Measurements from ENCODE around the gene ELMO3.

Gene ELMO3

GRCh38 chr16:67150833-67151396 lies 48.0 kb upstream of the ELMO3 start, which contains the start of gene B3GNT9:
TSS of gene B3GNT9 (minus strand) at chr16:67150998. CDS start at chr16:67150485, 513 bp downstream.
- H2BK5ac ChIP-seq (ENCODE audit: low read length), result peak within 1 kb of the TSS; percentile 59
- no peak within 1 kb of the TSS for H3K4ac ChIP-seq (ENCODE audit: low read length)
- peak within 1 kb of the TSS; percentile 47 for H2BK120ac ChIP-seq (ENCODE audit: low read depth, low read length)
- H3K4me2 ChIP-seq (ENCODE audit: insufficient read depth, low read length, poor library complexity, severe bottlenecking), result peak within 1 kb of the TSS; percentile 89
- H4K91ac ChIP-seq (ENCODE audit: low read depth, low read length, poor library complexity), result no peak within 1 kb of the TSS
- H3K79me1 ChIP-seq (ENCODE audit: low read depth, low read length), result no peaks in the 10 kb centered on the region
- H2AK5ac ChIP-seq (ENCODE audit: low read depth, low read length), result peak within 1 kb of the TSS; percentile 51
- H3K4me3 ChIP-seq (ENCODE audit: low read length in 2 of 2), result peak within 1 kb of the TSS; percentile 44 to 84
- peak within 1 kb of the TSS; percentile 71 for H3K14ac ChIP-seq (ENCODE audit: low read length)
- peaks cover 16 to 28% of the 10 kb centered on the region in 2 donors for H3K36me3 ChIP-seq (replicated peaks in 1 of 2; ENCODE audit: control insufficient read depth in 2 of 2, insufficient read depth in 2 of 2, low read length in 2 of 2)
- H4K8ac ChIP-seq (ENCODE audit: low read depth, low read length), result no peak within 1 kb of the TSS
- H3K9me3 ChIP-seq (replicated peaks in 1 of 2; ENCODE audit: control insufficient read depth in 2 of 2, insufficient read depth in 1 of 2, low read depth in 1 of 2, low read length in 2 of 2), result peaks cover 0 to 7% of the 10 kb centered on the region in 2 donors
- no peak within 1 kb of the TSS for H2BK12ac ChIP-seq (ENCODE audit: low read length)
- peak within 1 kb of the TSS; percentile 88 for H3K18ac ChIP-seq (ENCODE audit: low read length)
- no peak within 1 kb of the TSS for H3K27ac ChIP-seq (replicated peaks; ENCODE audit: low read length)
- DNase-seq (ENCODE audit: low spot score), result no peak
- H2AFZ ChIP-seq (ENCODE audit: low read length), result peak within 1 kb of the TSS; percentile 95
- H3K23ac ChIP-seq (ENCODE audit: low read depth, low read length, poor library complexity), result peak within 1 kb of the TSS; percentile 91
- peaks cover 2 to 8% of the 10 kb centered on the region in 2 donors for H3K4me1 ChIP-seq (ENCODE audit: control insufficient read depth in 2 of 2, insufficient read depth in 1 of 2, low read depth in 1 of 2, low read length in 2 of 2)
- H3K27me3 ChIP-seq (ENCODE audit: control insufficient read depth in 3 of 3, insufficient read depth in 3 of 3, low read depth in 1 of 3, low read length in 3 of 3), result peaks cover 28 to 66% (median 44%) of the 10 kb centered on the region in 3 experiments
- WGBS, 2 donors (ENCODE audit: extremely low coverage in 2 of 2, insufficient read length in 2 of 2, insufficient replicate concordance in 1 of 2), result no CpG with 5 or more reads among the region's 34 CpGs
- H3K9ac ChIP-seq (ENCODE audit: low read depth, low read length, poor library complexity), result peak within 1 kb of the TSS; percentile 53
- peak within 1 kb of the TSS; percentile 89 for H2BK15ac ChIP-seq (ENCODE audit: low read length)

GRCh38 chr16:67151431-67152097 lies 47.4 kb upstream of the ELMO3 start:
- DNase-seq (ENCODE audit: low spot score), result no peak
- Histone ChIP-seq H3K79me1 (ENCODE audit: low read depth, low read length) (no peaks in the 10 kb centered on the region), H3K4ac (ENCODE audit: low read length) (no peak overlapping the region), H2BK12ac (ENCODE audit: low read length) (no peak overlapping the region), H3K27ac (replicated peaks; ENCODE audit: low read length) (no peak overlapping the region), H3K18ac (ENCODE audit: low read length) (peak overlapping the region; percentile 76), H2AFZ (ENCODE audit: low read length) (peak overlapping the region; percentile 95), H3K4me1 (ENCODE audit: control insufficient read depth in 2 of 2, insufficient read depth in 1 of 2, low read depth in 1 of 2, low read length in 2 of 2) (peaks cover 2 to 8% of the 10 kb centered on the region in 2 donors), H2AK5ac (ENCODE audit: low read depth, low read length) (no peak overlapping the region), H3K4me2 (ENCODE audit: insufficient read depth, low read length, poor library complexity, severe bottlenecking) (peak overlapping the region; percentile 89), H2BK120ac (ENCODE audit: low read depth, low read length) (no peak overlapping the region), H4K8ac (ENCODE audit: low read depth, low read length) (no peak overlapping the region), H3K14ac (ENCODE audit: low read length) (peak overlapping the region; percentile 47), H3K23ac (ENCODE audit: low read depth, low read length, poor library complexity) (peak overlapping the region; percentile 91), H3K36me3 (replicated peaks in 1 of 2; ENCODE audit: control insufficient read depth in 2 of 2, insufficient read depth in 2 of 2, low read length in 2 of 2) (peaks cover 10 to 21% of the 10 kb centered on the region in 2 donors), H2BK15ac (ENCODE audit: low read length) (peak overlapping the region; percentile 89), H3K4me3 (ENCODE audit: low read length in 2 of 2) (peak overlapping the region in 1 of 2 donors; percentile 44), H2BK5ac (ENCODE audit: low read length) (peak overlapping the region; percentile 54), H3K27me3 (ENCODE audit: control insufficient read depth in 3 of 3, insufficient read depth in 3 of 3, low read depth in 1 of 3, low read length in 3 of 3) (peaks cover 34 to 73% (median 51%) of the 10 kb centered on the region in 3 experiments), H3K9me3 (replicated peaks in 1 of 2; ENCODE audit: control insufficient read depth in 2 of 2, insufficient read depth in 1 of 2, low read depth in 1 of 2, low read length in 2 of 2) (peaks cover 0 to 7% of the 10 kb centered on the region in 2 donors), H3K9ac (ENCODE audit: low read depth, low read length, poor library complexity) (peak overlapping the region; percentile 53), H4K91ac (ENCODE audit: low read depth, low read length, poor library complexity) (no peak overlapping the region)
- WGBS, 2 donors (ENCODE audit: extremely low coverage in 2 of 2, insufficient read length in 2 of 2, insufficient replicate concordance in 1 of 2), result no CpG with 5 or more reads among the region's 8 CpGs

- Histone ChIP-seq H3K18ac (ENCODE audit: low read length) (peak overlapping the region; percentile 52), H3K4me1 (ENCODE audit: control insufficient read depth in 2 of 2, insufficient read depth in 1 of 2, low read depth in 1 of 2, low read length in 2 of 2) (peaks cover 6 to 8% of the 10 kb centered on the region in 2 donors), H3K27ac (replicated peaks; ENCODE audit: low read length) (no peak overlapping the region), H2BK15ac (ENCODE audit: low read length) (peak overlapping the region; percentile 58), H3K14ac (ENCODE audit: low read length) (no peak overlapping the region), H3K27me3 (ENCODE audit: control insufficient read depth in 3 of 3, insufficient read depth in 3 of 3, low read depth in 1 of 3, low read length in 3 of 3) (peaks cover 59 to 96% (median 83%) of the 10 kb centered on the region in 3 experiments), H3K4me2 (ENCODE audit: insufficient read depth, low read length, poor library complexity, severe bottlenecking) (peak overlapping the region; percentile 64), H3K4ac (ENCODE audit: low read length) (no peak overlapping the region), H3K9me3 (replicated peaks in 1 of 2; ENCODE audit: control insufficient read depth in 2 of 2, insufficient read depth in 1 of 2, low read depth in 1 of 2, low read length in 2 of 2) (peaks cover 0 to 1% of the 10 kb centered on the region in 2 donors), H3K9ac (ENCODE audit: low read depth, low read length, poor library complexity) (peak overlapping the region; percentile 53), H4K91ac (ENCODE audit: low read depth, low read length, poor library complexity) (no peak overlapping the region), H3K4me3 (ENCODE audit: low read length in 2 of 2) (peak overlapping the region; percentile 33 to 56), H2AFZ (ENCODE audit: low read length) (peak overlapping the region; percentile 88), H3K23ac (ENCODE audit: low read depth, low read length, poor library complexity) (peak overlapping the region; percentile 31), H3K36me3 (replicated peaks in 1 of 2; ENCODE audit: control insufficient read depth in 2 of 2, insufficient read depth in 2 of 2, low read length in 2 of 2) (no peaks in the 10 kb centered on the region), H2AK5ac (ENCODE audit: low read depth, low read length) (peak overlapping the region; percentile 52), H2BK5ac (ENCODE audit: low read length) (peak overlapping the region; percentile 13), H3K79me1 (ENCODE audit: low read depth, low read length) (peaks cover 2% of the 10 kb centered on the region), H2BK12ac (ENCODE audit: low read length) (no peak overlapping the region), H4K8ac (ENCODE audit: low read depth, low read length) (no peak overlapping the region), H2BK120ac (ENCODE audit: low read depth, low read length) (no peak overlapping the region)
- WGBS, 2 donors (ENCODE audit: extremely low coverage in 2 of 2, insufficient read length in 2 of 2, insufficient replicate concordance in 1 of 2), result no CpG with 5 or more reads among the region's 61 CpGs
- DNase-seq (ENCODE audit: low spot score), result no peak
Measured at GRCh38 chr16:67154578-67155294, 44.2 kb upstream of the ELMO3 start.
